Measurements from ENCODE around the gene ABHD12. TPM values are rescaled to one million over a fixed set of nuclear protein-coding genes. Genes with fewer than 3 reads are reported as not detected.

ABHD12 gene
- 29.7 and 39.8 TPM in 2 replicates for total RNA-seq

DNA sequence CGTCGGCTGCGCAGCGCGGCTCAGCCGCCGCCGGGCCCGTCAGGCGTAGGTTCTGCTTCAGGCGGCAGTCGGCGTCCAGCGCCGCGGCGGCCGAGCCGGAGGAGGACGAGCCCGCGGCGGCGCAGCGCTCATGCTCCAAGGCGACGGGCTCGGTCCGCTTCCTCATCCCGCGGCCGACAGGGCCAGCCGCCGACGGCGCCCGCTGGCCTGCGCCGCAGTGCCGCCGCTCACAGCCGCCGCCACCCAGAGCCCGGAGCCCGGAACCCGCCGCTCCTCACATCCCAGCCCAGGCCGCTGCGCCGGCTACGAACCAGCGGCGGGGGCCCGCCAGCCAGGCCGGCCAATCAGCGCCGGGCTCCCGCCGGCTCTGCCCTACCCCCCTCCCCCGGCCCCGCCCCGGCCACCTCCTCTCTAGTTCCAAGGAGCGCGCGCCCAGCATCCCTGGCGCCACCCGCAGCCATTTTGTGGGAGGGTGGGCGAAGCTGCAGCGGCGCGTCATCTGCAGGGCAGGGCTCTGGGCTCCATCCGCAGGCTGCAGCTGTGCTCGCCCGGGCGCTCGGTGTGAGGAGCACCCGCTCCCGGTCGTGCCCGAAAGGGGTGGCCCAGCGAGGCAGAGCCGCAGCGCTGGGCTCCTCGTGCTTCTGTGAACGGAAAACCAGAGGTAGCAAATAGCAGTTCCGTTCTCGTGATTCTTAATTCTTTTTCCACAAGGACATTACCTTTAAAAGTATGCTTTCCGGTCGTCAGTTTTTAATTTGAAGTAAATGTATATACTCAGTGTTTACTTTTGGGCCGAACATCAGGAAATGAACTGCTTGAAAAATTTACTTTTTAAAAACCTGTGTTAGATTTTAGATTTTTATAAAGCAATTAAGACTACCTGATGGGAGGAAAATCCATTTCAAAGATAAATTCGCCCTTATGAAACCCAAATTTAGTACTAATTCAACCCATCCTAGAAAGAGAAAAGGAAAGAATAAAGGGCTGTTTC is at the start of gene ABHD12:
Gene ABHD12 (minus strand): TSS at position 298 of the 991 bp plus-strand sequence. CDS start 132 bp downstream, at position 166.

DNA sequence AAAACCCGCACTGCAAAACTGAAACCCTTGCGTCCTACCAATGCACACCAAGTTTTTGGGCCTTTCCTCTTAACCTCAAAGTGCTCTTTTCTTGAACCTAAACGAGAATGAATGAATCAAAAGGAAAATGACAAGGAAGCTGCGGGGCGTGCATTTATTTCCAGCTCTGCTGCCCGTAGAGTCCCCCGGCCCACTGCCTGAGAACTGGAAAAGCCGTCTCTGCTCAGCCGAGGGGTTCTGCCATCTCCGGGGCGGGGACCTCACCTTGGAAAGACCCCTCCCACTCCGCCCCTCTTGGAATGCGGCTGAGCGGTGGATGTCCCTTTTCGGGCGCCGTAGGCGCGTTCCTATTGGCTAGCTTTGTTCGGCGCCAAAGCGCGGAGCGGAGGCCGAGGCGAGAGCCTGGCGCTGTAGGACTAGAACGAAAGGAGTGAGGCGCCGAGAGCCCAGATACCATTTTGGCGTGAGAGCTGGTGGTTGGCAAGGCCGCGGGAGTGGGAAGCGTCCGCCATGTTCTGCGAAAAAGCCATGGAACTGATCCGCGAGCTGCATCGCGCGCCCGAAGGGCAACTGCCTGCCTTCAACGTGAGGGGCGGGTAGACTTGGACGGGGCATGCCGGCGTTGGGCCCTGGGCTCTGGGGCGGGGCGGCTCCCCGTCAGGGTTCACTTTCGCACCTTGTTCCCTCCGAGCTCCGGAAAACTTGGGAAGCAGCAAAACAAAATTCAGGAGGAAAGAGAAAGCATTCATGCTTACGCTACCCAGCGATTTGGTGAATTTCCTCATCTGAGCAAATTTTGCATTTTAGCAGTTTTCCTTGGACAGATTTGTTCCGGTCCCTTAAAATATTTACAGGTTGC is 16.9 kb upstream of the ABHD12 start, which contains the start of gene GINS1:
Gene GINS1 (plus strand): TSS at position 363 of the 859 bp plus-strand sequence. CDS start 148 bp downstream, at position 511.

Other genes starting within 250 kb of the ABHD12 start
- 20.8 and 61.0 TPM in 2 replicates for gene ENTPD6, start 195.1 kb downstream of the ABHD12 start, total RNA-seq
- 37.3 and 153 TPM in 2 replicates for gene PYGB, start 142.8 kb downstream of the ABHD12 start, total RNA-seq
- gene GINS1, start 16.8 kb upstream of the ABHD12 start, total RNA-seq = 5.2 and 12.9 TPM in 2 replicates
- gene NINL, start 194.7 kb upstream of the ABHD12 start, total RNA-seq = 6.5 and 9.0 TPM in 2 replicates
- gene NANP, start 233.2 kb upstream of the ABHD12 start, total RNA-seq = 5.3 and 8.4 TPM in 2 replicates

All from epithelial cell of alveolus of lung (primary cell).